Measurements from ENCODE around the gene CTDSPL.
"Not testable (repeated sequence)": the region's sequence is repeated elsewhere in the genome, so short reads cannot be mapped to it uniquely, and the experiment has no call there.

The CTDSPL gene

GRCh38 chr3:37861620-37862041 is at the start of gene CTDSPL:
Gene CTDSPL, plus strand, starts transcription at chr3:37861880. Its CDS starts 320 bp downstream, at chr3:37862200.
- peak in 9 of 14 donors; percentile 28 to 62 (median 55) for DNase-seq

GRCh38 chr3:37812499-37812896 is 49.2 kb upstream of the CTDSPL start:
- DNase-seq, result peak in 1 of 14 donors; percentile 8

- DNase-seq, result no peak
Measured at GRCh38 chr3:37813403-37813802, 48.3 kb upstream of the CTDSPL start.

GRCh38 chr3:37814547-37814946 is 47.1 kb upstream of the CTDSPL start:
- no peak for DNase-seq

- not testable (repeated sequence) for DNase-seq
Measured at GRCh38 chr3:37815156-37815555, 46.5 kb upstream of the CTDSPL start.

- no peak for DNase-seq
Measured at GRCh38 chr3:37816271-37816670, 45.4 kb upstream of the CTDSPL start.

GRCh38 chr3:37819591-37819990 is 42.1 kb upstream of the CTDSPL start:
- DNase-seq, result no peak

GRCh38 chr3:37820286-37820685 is 41.4 kb upstream of the CTDSPL start:
- DNase-seq, result no peak

- DNase-seq, result no peak
Measured at GRCh38 chr3:37823189-37823588, 38.5 kb upstream of the CTDSPL start.

GRCh38 chr3:37824090-37824953 is 37.4 kb upstream of the CTDSPL start:
- no peak for DNase-seq

GRCh38 chr3:37824954-37825328 is 36.7 kb upstream of the CTDSPL start:
- DNase-seq, result no peak

GRCh38 chr3:37825744-37826400 is 35.8 kb upstream of the CTDSPL start:
- DNase-seq, result no peak

- DNase-seq, result no peak
Measured at GRCh38 chr3:37826502-37826901, 35.2 kb upstream of the CTDSPL start.

GRCh38 chr3:37826933-37827332 is 34.7 kb upstream of the CTDSPL start:
- DNase-seq, result no peak

- DNase-seq, result peak in 1 of 14 donors; percentile 6
Measured at GRCh38 chr3:37832480-37832879, 29.2 kb upstream of the CTDSPL start.

GRCh38 chr3:37833302-37834186 is 28.1 kb upstream of the CTDSPL start:
- no peak for DNase-seq

- DNase-seq, result no peak
Measured at GRCh38 chr3:37836589-37836988, 25.1 kb upstream of the CTDSPL start.

GRCh38 chr3:37847689-37848088 is 14.0 kb upstream of the CTDSPL start:
- no peak for DNase-seq

- DNase-seq, result no peak
Measured at GRCh38 chr3:37849146-37849923, 12.3 kb upstream of the CTDSPL start.

- DNase-seq, result no peak
Measured at GRCh38 chr3:37852097-37852496, 9.6 kb upstream of the CTDSPL start.

GRCh38 chr3:37852771-37853170 is 8.9 kb upstream of the CTDSPL start:
- no peak for DNase-seq
